Loucy (cell line): Measurements from ENCODE around the gene L3MBTL4.

Source experiments
- H2AFZ ChIP-seq: fragments of 200-600 bp; sonication (generic); 2 replicates; pipeline ENCODE4 v1.6.0; 2016; ENCODE audit warnings: antibody characterized with exemption, mild to moderate bottlenecking, low read length, moderate library complexity
- H3F3A ChIP-seq: fragments of 200-600 bp; 2 replicates; pipeline ENCODE4 v1.6.0; 2016; ENCODE audit warnings: antibody characterized with exemption, low read depth, mild to moderate bottlenecking
- H3K27me3 ChIP-seq: fragments of 200-600 bp; sonication (generic); 2 replicates; pipeline ENCODE4 v1.6.1; 2014; ENCODE audit warnings: low read length, mild to moderate bottlenecking; ENCODE audit not compliant: insufficient read depth, poor library complexity, severe bottlenecking
- H3K36me3 ChIP-seq: fragments of 200-600 bp; sonication (generic); 2 replicates; pipeline ENCODE4 v1.6.1; 2016; ENCODE audit warnings: low read length; ENCODE audit not compliant: insufficient read depth
- H3K4me1 ChIP-seq: fragments of 200-600 bp; sonication (generic); 2 replicates; pipeline ENCODE4 v1.5.1; 2014; ENCODE audit warnings: low read length, mild to moderate bottlenecking; ENCODE audit not compliant: insufficient read depth, poor library complexity, severe bottlenecking
- H3K4me2 ChIP-seq: fragments of 200-600 bp; sonication (generic); 2 replicates; pipeline ENCODE4 v1.6.0; 2014; ENCODE audit warnings: antibody characterized with exemption, low read length, low read depth, mild to moderate bottlenecking; ENCODE audit not compliant: poor library complexity, severe bottlenecking
- H3K4me3 ChIP-seq: fragments of 200-600 bp; sonication (generic); 2 replicates; pipeline ENCODE4 v1.5.1; 2014; ENCODE audit warnings: low read length, mild to moderate bottlenecking, mixed read lengths; ENCODE audit not compliant: poor library complexity, severe bottlenecking
- H3K79me2 ChIP-seq: fragments of 200-600 bp; sonication (generic); 2 replicates; pipeline ENCODE4 v1.6.1; 2014; ENCODE audit warnings: low read length; ENCODE audit not compliant: insufficient read depth
- H3K9ac ChIP-seq: fragments of 200-600 bp; sonication (generic); 2 replicates; pipeline ENCODE4 v1.6.0; 2014; ENCODE audit warnings: mild to moderate bottlenecking, low read depth, low read length, moderate library complexity; ENCODE audit not compliant: poor library complexity, severe bottlenecking
- H3K9me2 ChIP-seq: fragments of 200-600 bp; sonication (generic); replicated peaks from 2 replicates; pipeline ENCODE4 v1.6.1; 2016; ENCODE audit warnings: low read depth, low read length, mixed read lengths
- H3K9me3 ChIP-seq: fragments of 200-600 bp; sonication (generic); 2 replicates; pipeline ENCODE4 v1.6.1; 2014; ENCODE audit warnings: mild to moderate bottlenecking, antibody characterized with exemption, low read length, low read depth; ENCODE audit not compliant: insufficient read depth
- H4K20me1 ChIP-seq: fragments of 200-600 bp; sonication (generic); 2 replicates; pipeline ENCODE4 v1.6.0; 2014; ENCODE audit warnings: antibody characterized with exemption, low read length, mild to moderate bottlenecking; ENCODE audit not compliant: insufficient read depth, poor library complexity, severe bottlenecking
- CTCF ChIP-seq: fragments of 200-600 bp; sonication (generic); conservative IDR thresholded peaks from 2 replicates; pipeline ENCODE4 v1.5.1; 2014; ENCODE audit warnings: mild to moderate bottlenecking, antibody characterized with exemption, low read length
- EZH2phosphoT487 ChIP-seq: fragments of 200-600 bp; IDR thresholded peaks from 2 replicates; pipeline ENCODE4 v1.6.1; 2018; ENCODE audit warnings: antibody characterized with exemption, mild to moderate bottlenecking, moderate library complexity, borderline replicate concordance

Gene L3MBTL4

GRCh38 chr18:6069539-6069938, 345.2 kb downstream of the L3MBTL4 start:
- H3K9me3 ChIP-seq: no peaks in the 10 kb centered on the region
- no peaks in the 10 kb centered on the region for H3F3A ChIP-seq
- no peaks in the 10 kb centered on the region for H3K36me3 ChIP-seq
- no peak overlapping the region for H3K4me2 ChIP-seq
- H3K79me2 ChIP-seq: no peaks in the 10 kb centered on the region
- no peak overlapping the region for H3K4me3 ChIP-seq
- no peaks in the 10 kb centered on the region for H3K27me3 ChIP-seq
- no peaks in the 10 kb centered on the region for H3K4me1 ChIP-seq
- H4K20me1 ChIP-seq: no peaks in the 10 kb centered on the region
- no peak overlapping the region for H2AFZ ChIP-seq
- no peak overlapping the region for H3K9ac ChIP-seq
- H3K9me2 ChIP-seq: no peaks in the 10 kb centered on the region
- no peak for TF ChIP-seq EZH2phosphoT487

DNA sequence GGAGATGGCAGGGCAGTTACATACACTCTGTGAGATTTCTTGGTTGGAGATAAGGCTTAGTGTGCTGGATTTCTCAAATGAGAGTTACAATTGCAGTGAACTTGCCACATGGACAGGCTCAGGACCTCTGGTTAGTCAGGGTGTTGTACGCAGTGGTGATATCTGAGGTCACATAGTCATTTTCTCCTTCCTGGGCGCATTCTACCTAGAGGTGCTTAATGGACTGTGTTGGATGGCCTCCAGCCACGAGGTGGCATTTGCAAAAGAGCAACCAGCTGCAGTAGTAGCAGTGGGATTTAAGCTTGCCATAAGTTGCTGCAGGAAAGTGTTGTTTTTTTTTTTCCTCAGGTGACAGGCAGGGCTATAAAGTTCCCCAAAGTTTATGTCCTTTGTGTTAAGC, 345.6 kb downstream of the L3MBTL4 start:
- Histone ChIP-seq H3K36me3 (no peaks in the 10 kb centered on the region), H3K27me3 (no peaks in the 10 kb centered on the region), H3F3A (no peaks in the 10 kb centered on the region), H3K9ac (no peak overlapping the region), H2AFZ (no peak overlapping the region), H3K9me2 (no peaks in the 10 kb centered on the region), H3K9me3 (no peaks in the 10 kb centered on the region), H3K4me3 (no peak overlapping the region), H3K4me2 (no peak overlapping the region), H3K79me2 (no peaks in the 10 kb centered on the region), H4K20me1 (no peaks in the 10 kb centered on the region), H3K4me1 (no peaks in the 10 kb centered on the region)
- TF ChIP-seq EZH2phosphoT487 (no peak), CTCF (no peak)

- Histone ChIP-seq H3K79me2 (no peaks in the 10 kb centered on the region), H3F3A (no peaks in the 10 kb centered on the region), H3K4me2 (no peak overlapping the region)
These were observed 354.6 kb downstream of the L3MBTL4 start for GRCh38 chr18:6060149-6060548.

More at GRCh38 chr18:6060149-6060548, 354.6 kb downstream of the L3MBTL4 start:
- Histone ChIP-seq H3K4me1 (no peaks in the 10 kb centered on the region), H2AFZ (no peak overlapping the region), H3K27me3 (no peaks in the 10 kb centered on the region), H4K20me1 (no peaks in the 10 kb centered on the region), H3K4me3 (no peak overlapping the region), H3K9ac (no peak overlapping the region), H3K9me3 (no peaks in the 10 kb centered on the region), H3K36me3 (no peaks in the 10 kb centered on the region), H3K9me2 (no peaks in the 10 kb centered on the region)
- TF ChIP-seq EZH2phosphoT487: no peak
- TF ChIP-seq CTCF: no peak
